A673 (cell line): Measurements from ENCODE around the gene TXLNA.

Source experiments
- EZH2 ChIP-seq: fragments of 200-600 bp; sonication (generic); IDR thresholded peaks from 2 replicates; pipeline ENCODE4 v1.6.1; 2017; ENCODE audit warnings: borderline replicate concordance, low read depth, mild to moderate bottlenecking, mixed read lengths, antibody characterized with exemption, low read length; ENCODE audit not compliant: poor library complexity, severe bottlenecking
- TF ChIP-seq, protein P1 (sequence below): fragments of 300-800, 200-600 bp; sonication (generic); conservative IDR thresholded peaks from 2 replicates; pipeline ENCODE4 v1.5.1; 2017; ENCODE audit warnings: low read depth, mild to moderate bottlenecking, antibody characterized with exemption, low read length, moderate library complexity, mixed read lengths

- TF ChIP-seq EZH2 = no peak
- TF ChIP-seq, protein P1, sequence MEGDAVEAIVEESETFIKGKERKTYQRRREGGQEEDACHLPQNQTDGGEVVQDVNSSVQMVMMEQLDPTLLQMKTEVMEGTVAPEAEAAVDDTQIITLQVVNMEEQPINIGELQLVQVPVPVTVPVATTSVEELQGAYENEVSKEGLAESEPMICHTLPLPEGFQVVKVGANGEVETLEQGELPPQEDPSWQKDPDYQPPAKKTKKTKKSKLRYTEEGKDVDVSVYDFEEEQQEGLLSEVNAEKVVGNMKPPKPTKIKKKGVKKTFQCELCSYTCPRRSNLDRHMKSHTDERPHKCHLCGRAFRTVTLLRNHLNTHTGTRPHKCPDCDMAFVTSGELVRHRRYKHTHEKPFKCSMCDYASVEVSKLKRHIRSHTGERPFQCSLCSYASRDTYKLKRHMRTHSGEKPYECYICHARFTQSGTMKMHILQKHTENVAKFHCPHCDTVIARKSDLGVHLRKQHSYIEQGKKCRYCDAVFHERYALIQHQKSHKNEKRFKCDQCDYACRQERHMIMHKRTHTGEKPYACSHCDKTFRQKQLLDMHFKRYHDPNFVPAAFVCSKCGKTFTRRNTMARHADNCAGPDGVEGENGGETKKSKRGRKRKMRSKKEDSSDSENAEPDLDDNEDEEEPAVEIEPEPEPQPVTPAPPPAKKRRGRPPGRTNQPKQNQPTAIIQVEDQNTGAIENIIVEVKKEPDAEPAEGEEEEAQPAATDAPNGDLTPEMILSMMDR = no peak
Observed at GRCh38 chr1:32170991-32171390, 8.5 kb upstream of the TXLNA start.
